ENCODE results near the gene NPPB. TPM values are rescaled to one million over a fixed set of nuclear protein-coding genes. Genes with fewer than 3 reads are reported as not detected.
"Not testable (repeated sequence)": the region's sequence is repeated elsewhere in the genome, so short reads cannot be mapped to it uniquely, and the experiment has no call there.

NPPB gene
- total and polyA plus RNA-seq, 8 donors: not detected

DNA sequence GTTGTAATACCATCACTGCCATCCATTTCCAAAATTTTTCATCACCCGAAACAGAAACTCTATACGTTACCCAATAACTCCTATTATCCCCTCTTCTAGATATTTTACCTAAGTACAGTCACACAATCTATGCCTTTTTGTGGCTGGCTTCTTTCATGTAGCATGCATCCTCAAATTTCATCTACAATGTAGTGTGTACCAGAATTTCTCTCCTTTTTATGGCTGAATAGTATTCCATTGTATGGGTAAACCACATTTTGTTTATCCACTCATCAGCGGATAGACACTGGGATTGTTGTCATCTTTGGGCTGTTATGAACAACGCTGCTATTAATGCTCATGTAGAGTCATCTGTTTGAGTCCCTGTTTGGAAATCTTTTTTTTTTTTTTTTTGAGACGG, 46.2 kb upstream of the NPPB start:
- Histone ChIP-seq H3K4me1 (peaks cover 0 to 12% of the 10 kb centered on the region in 2 donors), H3K36me3 (no peaks in the 10 kb centered on the region), H3K9me3 (no peaks in the 10 kb centered on the region), H3K27me3 (peaks cover 0 to 15% of the 10 kb centered on the region in 2 donors), H3K4me3 (no peak overlapping the region), H3K27ac (no peak overlapping the region)
- ATAC-seq (no peak), DNase-seq (no peak)
- intact Hi-C loops (cut with DNase I): loop anchor here in 1 of 2 donors (10.0 kb wide), 1 partner anchor 60 kb away; no protein-coding TSS in a partner anchor
- TF ChIP-seq, protein P1, sequence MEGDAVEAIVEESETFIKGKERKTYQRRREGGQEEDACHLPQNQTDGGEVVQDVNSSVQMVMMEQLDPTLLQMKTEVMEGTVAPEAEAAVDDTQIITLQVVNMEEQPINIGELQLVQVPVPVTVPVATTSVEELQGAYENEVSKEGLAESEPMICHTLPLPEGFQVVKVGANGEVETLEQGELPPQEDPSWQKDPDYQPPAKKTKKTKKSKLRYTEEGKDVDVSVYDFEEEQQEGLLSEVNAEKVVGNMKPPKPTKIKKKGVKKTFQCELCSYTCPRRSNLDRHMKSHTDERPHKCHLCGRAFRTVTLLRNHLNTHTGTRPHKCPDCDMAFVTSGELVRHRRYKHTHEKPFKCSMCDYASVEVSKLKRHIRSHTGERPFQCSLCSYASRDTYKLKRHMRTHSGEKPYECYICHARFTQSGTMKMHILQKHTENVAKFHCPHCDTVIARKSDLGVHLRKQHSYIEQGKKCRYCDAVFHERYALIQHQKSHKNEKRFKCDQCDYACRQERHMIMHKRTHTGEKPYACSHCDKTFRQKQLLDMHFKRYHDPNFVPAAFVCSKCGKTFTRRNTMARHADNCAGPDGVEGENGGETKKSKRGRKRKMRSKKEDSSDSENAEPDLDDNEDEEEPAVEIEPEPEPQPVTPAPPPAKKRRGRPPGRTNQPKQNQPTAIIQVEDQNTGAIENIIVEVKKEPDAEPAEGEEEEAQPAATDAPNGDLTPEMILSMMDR (IDR thresholded peaks at IDR 0.05): no peak

GRCh38 chr1:11904156-11904555, 45.4 kb upstream of the NPPB start:
- H3K4me1 ChIP-seq, ATAC-seq, DNase-seq, H3K36me3 ChIP-seq, H3K9me3 ChIP-seq, H3K27ac ChIP-seq, H3K4me3 ChIP-seq: not testable (repeated sequence)
- intact Hi-C loops (cut with DNase I): loop anchor here in 1 of 2 donors (10.0 kb wide), 1 partner anchor 61 kb away; no protein-coding TSS in a partner anchor
- peaks cover 4 to 23% of the 10 kb centered on the region in 2 donors for H3K27me3 ChIP-seq

- H3K27me3 ChIP-seq: peaks cover 14 to 33% of the 10 kb centered on the region in 2 donors
- TF ChIP-seq, protein P1 (IDR thresholded peaks at IDR 0.05): no peak
- no peak for ATAC-seq
- no peak for DNase-seq
- no peaks in the 10 kb centered on the region for H3K36me3 ChIP-seq
- no peaks in the 10 kb centered on the region for H3K9me3 ChIP-seq
- peaks cover 0 to 5% of the 10 kb centered on the region in 2 donors for H3K4me1 ChIP-seq
- H3K4me3 ChIP-seq: no peak overlapping the region
- intact Hi-C loops (cut with DNase I): loop anchor here in 1 of 2 donors (10.0 kb wide), 1 partner anchor 62 kb away; no protein-coding TSS in a partner anchor
- no peak overlapping the region for H3K27ac ChIP-seq
Measured at GRCh38 chr1:11903210-11903609, 44.5 kb upstream of the NPPB start.

DNA sequence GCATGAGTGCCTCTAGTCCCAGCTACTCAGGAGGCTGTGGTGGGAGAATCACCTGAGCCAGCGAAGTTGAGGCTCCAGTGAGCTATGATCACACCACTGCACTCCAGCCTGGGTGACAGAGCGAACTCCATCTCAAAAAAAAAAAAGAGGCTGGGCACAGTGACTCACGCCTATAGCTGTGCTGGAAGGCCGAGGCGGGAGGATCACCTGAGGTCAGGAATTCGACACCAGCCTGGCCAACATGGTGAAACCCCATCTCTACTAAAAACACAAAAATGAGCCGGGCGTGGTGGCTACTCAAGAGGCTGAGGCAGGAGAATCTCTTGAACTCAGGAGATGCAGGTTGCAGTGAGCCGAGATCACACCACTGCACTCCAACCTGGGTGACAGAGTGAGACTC, 42.7 kb upstream of the NPPB start:
- H3K4me3 ChIP-seq, H3K9me3 ChIP-seq, ATAC-seq, H3K36me3 ChIP-seq, H3K4me1 ChIP-seq, H3K27ac ChIP-seq, DNase-seq: not testable (repeated sequence)
- intact Hi-C loops (cut with DNase I): loop anchor here in 1 of 2 donors (10.0 kb wide), 1 partner anchor 63 kb away; no protein-coding TSS in a partner anchor
- H3K27me3 ChIP-seq: peaks cover 24 to 50% of the 10 kb centered on the region in 2 donors

DNA sequence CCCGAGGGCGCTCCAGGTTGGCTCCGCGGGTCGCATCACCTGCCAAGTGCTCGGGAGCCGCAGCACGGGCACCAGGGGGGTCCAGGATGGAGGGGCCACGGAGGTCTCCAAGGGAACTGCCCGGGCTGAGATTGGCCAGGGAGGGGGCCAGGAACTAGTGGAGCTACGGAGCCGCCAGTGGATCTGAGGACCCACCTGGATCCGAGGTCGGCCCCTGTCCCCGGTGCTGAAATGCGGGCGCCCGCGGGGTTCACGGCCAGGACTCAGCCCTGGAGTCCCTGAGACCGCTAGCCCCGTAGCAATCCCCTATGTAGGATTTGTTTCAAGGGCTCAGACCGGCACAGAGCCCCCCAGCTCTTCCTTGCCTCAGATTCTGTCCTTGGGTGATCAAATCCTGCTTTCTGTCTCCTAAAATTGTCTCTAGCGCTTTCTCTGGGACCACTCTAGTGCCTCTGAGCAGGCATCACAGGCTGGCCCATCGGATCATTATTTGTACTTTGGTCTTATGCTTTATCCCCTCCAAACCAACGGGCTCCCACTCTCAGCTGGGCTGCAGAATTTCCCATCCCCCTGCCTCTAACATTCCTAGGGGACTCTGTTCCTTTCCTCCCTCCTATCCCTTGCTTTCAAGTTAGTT, 40.2 kb upstream of the NPPB start:
- intact Hi-C loops (cut with DNase I): loop anchor here in 1 of 2 donors (10.0 kb wide), 1 partner anchor 54 kb away; the partner anchor contains the start of gene NPPA
- DNase-seq: no peak
- Histone ChIP-seq H3K9me3 (no peaks in the 10 kb centered on the region), H3K27ac (no peak overlapping the region), H3K4me3 (no peak overlapping the region), H3K36me3 (no peaks in the 10 kb centered on the region), H3K27me3 (peaks cover 24 to 69% of the 10 kb centered on the region in 2 donors), H3K4me1 (no peaks in the 10 kb centered on the region)
- TF ChIP-seq, protein P1 (IDR thresholded peaks at IDR 0.05): no peak
- ATAC-seq: peak; percentile 52

GRCh38 chr1:11898086-11898785, 39.5 kb upstream of the NPPB start:
- DNase-seq: no peak
- H3K4me1 ChIP-seq: peaks cover 0 to 6% of the 10 kb centered on the region in 2 donors
- no peaks in the 10 kb centered on the region for H3K36me3 ChIP-seq
- intact Hi-C loops (cut with DNase I): loop anchor here in 1 of 2 donors (10.0 kb wide), 1 partner anchor 53 kb away; the partner anchor contains the start of gene NPPA
- H3K27me3 ChIP-seq: peaks cover 24 to 69% of the 10 kb centered on the region in 2 donors
- ATAC-seq: no peak
- no peak overlapping the region for H3K27ac ChIP-seq
- no peaks in the 10 kb centered on the region for H3K9me3 ChIP-seq
- TF ChIP-seq, protein P1 (IDR thresholded peaks at IDR 0.05): no peak
- H3K4me3 ChIP-seq: no peak overlapping the region

GRCh38 chr1:11894501-11894900, 35.8 kb upstream of the NPPB start:
- peaks cover 23 to 49% of the 10 kb centered on the region in 2 donors for H3K27me3 ChIP-seq
- not testable (repeated sequence) for H3K27ac ChIP-seq, H3K4me3 ChIP-seq, H3K9me3 ChIP-seq, DNase-seq, H3K36me3 ChIP-seq, H3K4me1 ChIP-seq, ATAC-seq
- intact Hi-C loops (cut with DNase I): loop anchor here (5.0 to 10.0 kb wide), 2 partner anchors 50 to 57 kb away; partner anchors contain the start of gene NPPA (in 1 of the 2)
